Activated CD4-positive, alpha-beta T cell treated with anti-CD3 and anti-CD28 coated beads, Interleukin-2, Interleukin-6, amounts not matched to agents 100 ng/mL and 50 ng/mL, durations not matched to agents 16 hours and 8 hours (primary cell): ENCODE results near the gene PPAN.

Experiments used
- DNase-seq: peaks from one replicate; pipeline ENCODE4 v3.0.0-alpha.2; 2020

PPAN gene

DNA sequence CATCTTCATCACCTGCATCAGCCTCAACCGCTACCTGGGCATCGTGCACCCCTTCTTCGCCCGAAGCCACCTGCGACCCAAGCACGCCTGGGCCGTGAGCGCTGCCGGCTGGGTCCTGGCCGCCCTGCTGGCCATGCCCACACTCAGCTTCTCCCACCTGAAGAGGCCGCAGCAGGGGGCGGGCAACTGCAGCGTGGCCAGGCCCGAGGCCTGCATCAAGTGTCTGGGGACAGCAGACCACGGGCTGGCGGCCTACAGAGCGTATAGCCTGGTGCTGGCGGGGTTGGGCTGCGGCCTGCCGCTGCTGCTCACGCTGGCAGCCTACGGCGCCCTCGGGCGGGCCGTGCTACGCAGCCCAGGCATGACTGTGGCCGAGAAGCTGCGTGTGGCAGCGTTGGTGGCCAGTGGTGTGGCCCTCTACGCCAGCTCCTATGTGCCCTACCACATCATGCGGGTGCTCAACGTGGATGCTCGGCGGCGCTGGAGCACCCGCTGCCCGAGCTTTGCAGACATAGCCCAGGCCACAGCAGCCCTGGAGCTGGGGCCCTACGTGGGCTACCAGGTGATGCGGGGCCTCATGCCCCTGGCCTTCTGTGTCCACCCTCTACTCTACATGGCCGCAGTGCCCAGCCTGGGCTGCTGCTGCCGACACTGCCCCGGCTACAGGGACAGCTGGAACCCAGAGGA, 7.9 kb downstream of the PPAN start:
- peak; percentile 32 for DNase-seq

DNA sequence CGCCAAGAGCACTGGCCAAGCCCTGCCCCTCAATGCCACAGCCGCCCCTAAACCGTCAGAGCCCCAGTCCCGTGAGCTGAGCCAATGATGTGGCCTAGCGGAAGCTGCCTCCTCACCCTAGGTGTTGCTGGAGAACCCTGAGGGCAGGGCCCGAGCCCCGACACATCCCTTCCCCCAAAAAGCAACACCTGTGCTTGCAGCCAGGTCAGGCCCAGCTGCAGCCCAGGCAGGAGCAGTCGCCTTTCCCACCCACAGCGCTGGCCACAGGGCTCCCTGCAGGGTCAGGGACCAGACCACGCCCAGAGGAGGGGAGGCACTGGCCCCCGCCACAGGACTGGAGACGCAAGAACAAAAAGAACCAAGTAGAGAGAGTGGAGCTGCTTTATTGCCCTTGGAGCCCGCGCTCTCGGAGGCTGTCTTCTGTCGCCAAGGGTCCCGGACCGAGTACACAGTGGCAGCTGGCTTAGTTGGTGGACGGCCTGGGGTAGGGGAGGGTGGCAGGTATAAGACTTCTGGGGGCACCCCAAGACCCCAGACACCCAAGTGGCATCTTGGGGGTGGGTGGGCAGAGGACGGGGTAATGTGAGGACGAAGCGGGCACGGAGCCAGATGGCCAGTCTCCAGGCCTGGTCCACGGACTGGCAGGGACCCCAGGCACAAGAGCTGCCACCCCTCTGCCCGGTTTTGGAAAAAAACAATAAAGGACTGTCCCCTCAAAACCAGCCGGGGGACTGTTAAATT, 8.7 kb downstream of the PPAN start:
- peak; percentile 15 for DNase-seq

DNA sequence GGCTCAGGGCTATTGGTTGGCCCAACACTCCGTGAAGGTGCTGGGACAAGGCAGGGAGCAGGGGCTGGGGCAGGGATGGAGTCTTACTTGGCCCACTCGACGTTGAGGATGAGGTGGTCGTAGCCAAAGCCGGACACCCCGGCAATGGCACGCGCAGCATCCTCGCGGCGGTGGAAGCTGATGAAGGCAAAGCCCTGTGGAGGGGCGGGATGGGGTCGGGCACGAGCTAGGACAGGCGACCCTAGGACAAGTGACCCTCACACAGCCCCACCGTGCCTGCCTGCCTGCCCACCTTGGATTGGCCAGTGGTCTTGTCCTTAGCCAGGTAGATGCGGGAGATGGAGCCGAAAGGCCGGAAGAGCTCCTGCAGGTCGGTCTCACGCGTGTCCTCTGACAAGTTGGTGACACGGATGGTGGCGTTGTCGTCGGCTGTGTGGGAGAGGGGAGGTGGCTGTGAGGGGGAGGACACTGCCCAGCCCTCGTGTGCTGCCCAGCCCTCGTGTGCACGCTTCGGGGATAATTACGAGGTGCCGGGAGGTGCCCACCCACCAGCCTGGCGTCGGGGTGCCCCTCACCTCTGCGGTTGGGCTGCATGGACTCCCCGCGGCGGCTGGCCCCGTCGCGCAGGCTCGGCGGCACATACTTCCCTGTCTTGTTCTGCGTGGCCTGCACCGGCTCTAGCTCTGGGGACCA, 9.4 kb downstream of the PPAN start:
- DNase-seq, result peak; percentile 18

DNA sequence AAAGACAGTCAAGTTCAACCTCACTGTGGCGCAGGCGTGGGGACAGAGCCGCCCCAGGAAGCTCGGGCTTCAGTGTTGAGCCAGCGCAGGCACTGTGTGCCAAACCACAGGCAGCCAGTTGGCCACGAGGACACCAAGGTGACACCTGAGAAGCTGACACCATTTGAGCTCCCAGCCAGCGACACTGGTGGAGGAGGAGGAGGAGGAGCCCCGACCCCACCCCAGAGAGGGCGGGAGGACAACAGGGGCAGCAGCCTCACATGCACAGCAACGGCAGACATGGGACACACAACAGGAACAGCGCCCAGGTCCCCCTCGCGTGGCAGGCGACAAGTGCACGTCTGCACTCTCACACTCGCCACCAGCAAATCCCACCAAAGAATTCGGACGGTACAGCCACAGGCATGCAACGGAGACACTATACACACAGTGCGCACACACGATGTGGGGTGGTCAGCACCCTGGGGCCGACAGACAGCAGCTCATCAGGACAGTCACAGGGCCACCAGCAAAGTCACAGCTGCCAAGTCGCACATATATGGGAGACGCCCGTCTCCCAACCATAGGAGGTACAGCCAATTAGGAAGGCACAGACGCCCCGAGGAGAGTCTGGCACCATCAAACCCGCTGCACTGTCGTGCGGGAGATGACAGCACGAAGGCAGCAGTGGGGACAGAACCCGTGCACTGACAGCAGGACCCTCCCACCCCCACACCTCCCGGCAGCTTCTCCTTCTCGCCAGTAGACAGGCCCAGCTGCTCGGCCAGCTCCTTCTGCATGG, 10.1 kb downstream of the PPAN start:
- no peak for DNase-seq

DNA sequence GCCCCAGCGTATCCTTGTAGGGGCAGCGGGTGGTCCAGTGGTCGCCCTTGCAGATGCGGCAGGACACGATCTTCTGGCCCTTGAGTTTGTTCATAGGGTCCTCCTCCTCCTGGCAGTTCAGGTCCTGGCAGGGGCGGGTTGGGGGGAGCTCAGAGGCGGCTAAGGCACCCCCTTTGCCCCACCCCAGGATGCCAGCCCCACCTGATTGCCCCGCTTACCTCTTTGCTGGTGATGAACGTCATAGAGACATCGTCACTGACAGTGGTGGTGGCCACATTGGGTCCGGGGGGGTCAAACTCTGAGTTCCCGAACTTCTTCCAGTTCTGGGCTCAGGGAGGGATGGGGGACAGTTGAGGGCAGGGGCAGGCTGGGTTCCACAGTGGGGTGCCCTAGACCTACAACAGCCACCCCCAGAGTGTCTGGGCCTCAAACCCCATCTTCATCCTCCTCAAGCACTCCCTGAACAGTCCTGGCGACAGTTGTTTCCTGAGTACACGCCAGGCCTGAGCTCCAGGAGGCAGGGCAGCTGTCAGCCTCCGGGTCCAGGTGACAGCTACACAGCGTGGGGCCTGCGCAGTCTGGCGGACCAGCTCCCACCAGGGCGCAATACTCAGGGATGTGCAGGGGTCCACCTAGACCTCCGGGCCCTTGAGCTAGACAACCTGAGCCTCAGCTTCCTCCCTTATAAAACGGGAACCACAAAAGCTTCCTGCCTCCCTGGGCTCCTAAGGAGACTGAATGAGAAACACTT, 10.9 kb downstream of the PPAN start:
- no peak for DNase-seq

DNA sequence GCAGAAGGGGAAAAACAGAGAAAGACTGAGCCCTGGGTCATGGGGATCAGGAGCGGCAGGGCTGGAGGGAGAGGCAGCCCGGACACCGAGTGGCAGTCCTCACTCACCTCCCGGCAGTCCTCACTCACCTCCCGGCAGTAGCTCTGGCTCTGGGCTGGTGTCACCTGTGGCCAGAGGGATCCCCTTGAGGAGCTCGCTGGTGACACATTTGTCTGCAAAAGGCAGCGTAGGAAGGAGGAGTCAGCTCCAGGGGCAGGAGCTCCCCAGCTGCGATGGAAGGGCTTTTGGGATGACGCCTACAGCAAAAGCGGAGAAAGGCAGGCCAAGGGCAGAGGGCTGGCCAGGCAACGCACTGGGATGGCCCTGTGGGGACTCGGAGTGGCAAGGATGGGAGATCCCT, 12.8 kb downstream of the PPAN start:
- no peak for DNase-seq

DNA sequence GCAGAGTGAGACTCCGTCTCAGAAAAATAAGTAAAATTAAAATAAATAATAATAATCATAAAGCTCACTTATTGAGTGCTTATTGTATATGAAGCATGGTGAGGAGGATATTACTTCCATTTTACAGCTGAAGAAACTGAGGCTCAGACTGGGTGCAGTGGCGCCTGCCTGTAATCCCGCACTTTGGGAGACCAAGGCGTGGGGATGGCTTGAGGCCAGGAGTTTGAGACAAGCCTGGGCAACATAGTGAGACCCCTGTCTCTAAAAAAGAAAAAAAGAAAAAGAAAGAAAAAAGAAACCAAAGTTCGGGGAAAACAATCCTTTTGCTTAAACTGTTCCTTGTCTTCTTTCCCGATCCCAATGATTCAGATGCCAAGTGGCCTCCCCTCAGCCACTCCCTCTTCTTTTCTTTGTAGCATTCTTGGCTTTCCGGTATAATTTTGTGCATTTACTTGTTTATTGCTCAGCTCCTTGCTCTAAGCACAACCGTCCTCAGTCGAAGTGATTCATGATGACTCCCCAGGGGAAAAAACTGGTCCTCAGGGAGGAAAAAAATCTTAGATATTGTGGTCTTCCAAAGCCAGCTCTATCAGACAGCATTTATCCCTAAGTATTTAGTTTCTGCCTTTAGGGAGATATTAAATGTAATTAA, 14.5 kb downstream of the PPAN start:
- DNase-seq, result no peak

DNA sequence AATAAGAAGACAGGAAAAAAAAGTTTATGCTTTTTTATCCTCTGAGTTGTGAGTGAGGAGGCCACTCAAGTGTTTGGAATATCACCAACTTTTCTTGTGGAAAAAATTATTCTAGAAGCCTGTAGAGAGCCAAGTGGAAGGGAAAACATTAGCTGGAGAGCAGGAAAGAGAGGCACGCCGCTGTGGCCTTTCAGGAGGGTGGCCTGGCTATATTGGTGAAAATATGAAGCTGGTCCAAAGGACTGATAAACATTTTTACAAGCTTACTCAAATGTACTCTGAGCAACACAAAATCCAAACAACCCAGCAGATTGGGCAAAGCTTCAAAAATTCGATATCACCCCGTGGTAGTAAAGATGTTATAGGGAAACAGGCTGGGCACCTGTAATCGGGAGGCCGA, 15.9 kb downstream of the PPAN start:
- DNase-seq, result no peak

DNA sequence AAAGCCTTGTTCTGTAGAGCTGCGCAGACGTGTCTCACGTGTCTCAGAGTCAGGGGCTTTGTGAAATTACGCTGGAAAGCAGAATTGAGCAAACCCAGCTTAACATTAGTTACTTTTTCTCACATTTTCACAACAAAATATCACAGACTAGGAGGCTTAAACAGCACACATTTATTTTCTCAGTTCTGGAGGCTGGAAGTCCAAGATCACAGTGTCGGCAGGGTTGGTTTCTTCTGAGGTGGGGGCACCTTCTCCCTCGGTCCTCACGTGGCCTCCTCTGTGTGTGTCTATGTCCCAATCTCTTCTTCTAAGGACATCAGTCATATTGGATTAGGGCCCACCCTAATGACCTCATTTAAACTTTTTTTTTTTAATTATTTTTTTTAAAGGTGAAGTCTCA, 18.3 kb downstream of the PPAN start:
- no peak for DNase-seq

DNA sequence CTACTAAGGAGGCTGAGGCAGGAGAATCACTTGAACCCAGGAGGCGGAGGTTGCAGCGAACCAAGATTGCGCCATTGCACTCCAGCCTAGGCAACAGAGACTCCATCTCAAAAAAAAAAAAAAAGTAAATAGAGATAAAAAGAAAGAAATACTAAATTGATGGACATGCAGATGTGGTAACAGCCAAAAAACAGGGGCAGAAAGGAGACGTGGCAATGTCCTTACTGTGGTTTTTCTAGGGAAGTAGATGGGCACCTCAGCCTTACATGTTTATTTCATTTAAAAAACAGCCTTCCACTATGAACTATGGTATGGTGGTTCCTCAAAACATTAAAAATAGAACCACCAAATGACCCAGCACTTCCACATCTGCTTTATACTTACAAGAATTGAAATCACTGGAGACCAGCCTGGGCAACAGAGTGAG, 20.1 kb downstream of the PPAN start:
- no peak for DNase-seq

DNA sequence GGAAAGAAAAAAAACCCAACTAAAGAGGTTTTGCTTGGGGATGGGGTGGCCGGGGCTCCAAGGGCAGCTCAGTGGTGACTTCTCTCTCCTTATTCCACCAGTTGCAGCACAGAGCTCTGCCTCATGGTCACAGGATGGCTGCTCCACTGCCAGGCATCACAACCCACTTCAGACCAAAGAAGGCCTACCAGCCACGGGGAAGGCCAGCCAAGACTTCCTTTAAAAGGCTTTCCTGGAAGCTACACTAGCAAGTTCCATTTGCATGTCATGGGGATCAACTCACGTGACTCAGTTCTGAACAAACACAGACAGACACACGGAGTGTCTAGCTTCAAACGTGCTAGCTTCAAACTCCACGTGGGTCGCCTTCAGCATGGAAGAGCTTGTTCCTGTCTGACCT, 26.7 kb downstream of the PPAN start:
- DNase-seq, result no peak

DNA sequence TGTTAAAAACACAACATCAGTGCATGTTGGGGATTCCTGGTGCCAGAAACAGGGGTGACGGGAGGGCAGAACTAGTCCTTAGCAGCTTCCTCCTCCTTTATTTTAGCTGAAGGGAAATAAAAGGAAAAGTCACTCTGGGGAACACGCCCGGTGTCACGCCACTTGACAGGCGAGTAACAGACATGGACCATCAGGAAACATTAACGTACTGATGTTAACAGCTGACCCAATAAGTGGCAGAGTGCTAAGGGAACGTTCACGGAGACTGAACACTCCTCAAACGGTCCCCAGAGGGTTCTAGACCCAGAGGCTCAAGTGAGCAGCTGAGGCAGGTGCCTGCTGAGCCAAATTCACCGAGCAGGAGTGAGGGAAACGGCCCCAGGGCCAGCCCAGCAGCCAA, 27.4 kb downstream of the PPAN start:
- no peak for DNase-seq

DNA sequence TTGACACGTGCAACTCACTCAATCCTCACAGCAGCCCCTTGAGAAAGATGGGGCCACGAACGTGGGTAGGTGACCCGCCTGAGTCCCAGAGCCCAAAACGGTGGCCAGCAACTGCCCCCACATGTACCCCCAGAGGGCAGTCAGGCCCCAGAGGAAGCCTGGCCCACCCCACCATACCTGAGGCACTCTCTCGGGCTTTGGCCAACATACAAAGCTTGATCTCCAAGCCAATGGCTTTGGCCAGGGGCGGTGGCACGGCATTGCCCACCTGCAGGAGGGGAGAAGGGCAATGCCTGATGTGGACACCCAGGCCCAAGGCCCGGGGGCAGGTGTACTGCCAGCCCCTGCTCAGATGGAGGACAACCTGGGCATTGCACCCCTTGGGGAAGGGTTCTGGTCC, 27.9 kb downstream of the PPAN start:
- DNase-seq, result no peak

DNA sequence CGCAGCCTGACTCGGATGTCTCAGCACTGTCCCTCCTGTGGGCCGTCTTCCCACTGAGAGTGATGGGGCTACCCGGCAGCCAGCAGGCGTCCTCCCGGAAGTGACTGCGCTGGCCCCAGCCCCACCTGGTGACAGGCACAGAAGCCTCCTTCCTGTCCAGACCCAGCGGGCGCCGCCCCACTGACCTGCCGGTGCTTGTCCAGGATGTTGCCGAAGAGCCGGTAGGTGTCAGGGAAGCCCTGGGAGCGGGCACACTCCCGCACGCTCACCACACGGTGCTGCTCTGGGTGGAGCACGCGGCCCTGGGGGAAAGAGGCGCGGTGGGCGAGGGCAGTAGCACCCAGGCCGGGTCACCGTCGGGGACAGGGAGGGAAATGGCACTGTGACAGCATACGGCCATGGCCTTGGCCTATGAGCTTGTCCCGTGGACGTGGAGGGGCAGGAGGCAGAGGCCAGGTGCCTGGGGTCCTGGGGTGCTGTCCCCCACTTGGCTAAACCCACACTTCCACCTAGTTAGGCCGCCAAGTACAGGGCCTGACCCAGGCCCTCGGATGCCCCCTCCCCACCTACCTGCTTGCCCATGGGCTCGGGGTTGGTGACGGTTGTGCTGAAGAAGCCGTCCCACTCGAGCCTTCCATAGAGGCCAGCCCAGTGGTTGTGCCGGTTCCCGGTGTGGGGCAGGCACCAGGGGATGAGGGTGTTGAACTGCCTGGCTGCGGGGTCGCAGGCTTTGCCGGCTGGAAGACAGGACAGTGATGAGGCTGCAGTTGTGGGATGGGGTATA, 29.6 kb downstream of the PPAN start:
- DNase-seq, result no peak

DNA sequence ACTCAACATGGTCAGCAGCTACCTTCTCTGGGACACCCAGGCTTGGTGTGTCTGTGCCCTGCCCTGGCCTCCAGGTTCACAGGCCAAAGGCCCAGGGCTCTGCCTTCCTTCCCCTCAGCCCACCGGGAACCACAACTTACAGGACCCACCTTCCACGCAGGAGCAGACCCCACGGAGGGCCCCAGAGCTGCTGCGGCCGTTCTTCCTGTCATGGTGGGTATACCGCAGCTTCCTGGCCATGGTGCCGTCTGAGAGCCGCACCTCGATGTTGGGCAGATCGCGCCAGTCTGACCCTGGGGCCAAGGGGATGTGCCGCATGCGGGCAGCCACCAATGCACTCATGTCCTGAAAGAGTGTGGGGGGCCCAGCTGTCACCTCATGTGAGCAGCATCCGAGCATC, 30.8 kb downstream of the PPAN start:
- no peak for DNase-seq

DNA sequence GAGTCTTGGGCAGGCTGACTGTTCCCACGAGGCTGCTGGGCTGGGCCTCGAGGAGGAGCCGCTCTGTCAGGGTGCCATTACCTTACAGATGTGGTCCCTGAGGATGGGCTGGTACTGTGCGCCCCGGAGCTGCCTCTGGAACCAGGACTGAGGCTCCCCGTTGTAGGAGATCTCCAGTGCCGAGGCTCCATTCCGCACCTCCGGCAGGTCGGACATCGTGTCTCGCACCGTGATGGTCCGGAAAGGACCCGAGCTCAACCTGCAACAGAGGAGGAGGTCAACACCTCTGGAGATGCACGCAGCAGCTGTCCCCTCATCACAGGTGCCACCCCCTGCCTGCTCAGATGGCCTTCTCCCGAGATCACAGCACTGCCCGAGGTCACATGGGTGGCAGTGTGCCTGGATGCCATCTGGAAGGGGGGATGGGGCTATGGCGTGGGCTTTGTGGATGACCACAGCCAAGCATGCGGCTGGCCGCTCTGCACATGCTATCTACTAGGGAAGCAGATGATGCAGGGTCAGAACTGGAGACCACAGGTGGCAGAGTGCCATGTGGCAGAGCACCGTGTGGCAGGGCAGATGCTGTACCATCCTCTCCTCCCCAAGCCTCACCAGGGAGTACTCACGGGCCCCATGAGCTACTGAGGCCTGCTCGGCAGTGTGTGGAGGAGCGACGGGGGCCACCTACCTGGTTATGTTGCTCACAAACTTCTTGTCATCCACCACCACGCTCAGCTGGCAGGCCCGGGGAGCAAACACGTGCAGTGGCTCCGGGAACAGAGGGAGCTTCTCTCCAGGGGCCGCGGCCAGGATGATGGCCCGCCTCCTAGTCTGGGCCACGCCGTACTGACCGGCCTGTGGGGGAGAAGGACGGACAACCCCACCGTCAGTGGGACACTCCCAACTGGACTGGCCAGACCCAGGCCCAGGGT, 31.9 kb downstream of the PPAN start:
- no peak for DNase-seq

DNA sequence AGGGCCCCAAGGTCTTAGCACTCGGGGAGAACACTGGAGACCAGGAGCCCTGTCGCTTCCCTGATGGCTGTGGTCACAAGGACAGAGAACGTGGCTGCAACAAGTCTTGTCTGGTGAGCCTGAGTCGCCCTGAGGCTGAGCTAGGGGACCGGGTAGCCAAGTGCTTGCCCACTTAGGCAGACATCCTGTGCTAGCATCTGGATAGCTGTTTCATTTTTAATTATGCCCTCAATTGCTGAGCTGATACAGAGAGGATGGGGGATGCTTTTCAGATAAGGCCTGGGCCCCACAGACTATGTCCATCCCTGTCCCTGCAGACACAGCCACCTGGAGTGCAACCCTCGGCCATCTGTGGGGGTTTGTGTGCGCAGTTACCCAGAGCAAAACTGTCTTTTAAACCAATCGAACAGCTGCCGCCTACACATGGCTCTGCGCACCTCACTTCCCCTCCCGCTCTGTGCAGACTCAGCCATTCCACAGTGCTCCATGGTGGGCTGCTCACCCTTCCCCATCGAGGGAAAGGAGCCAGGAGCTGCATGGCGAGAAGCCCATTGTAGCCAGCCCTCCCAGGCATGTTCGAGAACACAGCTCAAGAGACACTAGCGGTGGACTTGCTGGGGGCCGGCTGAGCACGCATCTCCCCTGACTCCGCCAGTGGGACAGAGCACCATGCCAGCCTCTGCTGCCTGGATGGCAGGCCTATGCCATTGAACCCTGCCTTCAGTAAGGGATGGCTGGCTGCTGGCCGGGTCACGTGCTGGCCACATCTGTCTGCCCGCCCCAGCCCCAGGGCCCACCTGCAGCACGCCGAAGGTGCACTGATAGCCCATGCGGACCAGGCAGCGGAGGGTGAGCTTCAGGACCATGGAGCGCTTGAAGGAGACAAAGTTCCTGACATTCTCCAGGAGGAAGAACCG, 33.0 kb downstream of the PPAN start:
- no peak for DNase-seq

DNA sequence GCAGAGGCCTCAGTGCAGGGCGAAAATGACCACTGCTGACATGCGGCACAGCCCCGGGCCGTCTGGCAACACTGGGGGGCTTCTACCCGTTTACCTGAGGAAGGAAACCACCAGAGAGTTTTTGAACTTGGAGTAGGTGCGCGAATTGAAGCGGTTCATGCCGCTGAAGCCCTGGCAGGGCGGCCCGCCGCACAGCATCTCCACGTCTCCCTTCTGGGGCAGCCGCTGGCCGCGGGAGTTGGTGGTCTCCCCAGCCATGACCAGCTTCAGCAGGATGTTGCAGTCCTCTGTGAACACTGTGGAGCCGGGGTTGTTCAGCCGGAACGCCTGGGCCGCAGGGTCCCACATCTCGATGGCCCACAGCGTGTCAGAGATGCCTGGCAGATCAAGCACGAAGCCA, 33.8 kb downstream of the PPAN start:
- no peak for DNase-seq

DNA sequence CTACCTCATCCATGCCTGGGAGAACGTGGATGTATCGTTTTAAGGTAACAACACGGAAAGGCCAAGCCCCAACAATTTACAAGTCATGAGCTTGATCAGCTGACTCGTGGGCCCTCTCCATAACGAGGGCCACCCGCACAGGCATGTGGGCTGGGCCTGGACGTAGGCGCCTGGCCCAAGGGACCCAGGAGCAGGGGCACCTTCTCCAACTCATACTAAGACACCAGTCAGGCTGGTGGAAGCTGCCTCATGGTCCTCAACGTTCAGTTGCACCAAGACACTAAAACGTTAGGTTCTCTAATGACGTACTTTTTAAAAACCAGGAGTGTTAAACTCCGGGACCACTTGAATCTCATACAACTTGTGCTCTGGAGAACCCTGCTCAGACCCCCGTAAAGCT, 35.3 kb downstream of the PPAN start:
- DNase-seq, result no peak
